Stimulated activated CD4-positive, alpha-beta T cell treated with anti-CD3 and anti-CD28 coated beads, Interleukin-12 subunit alpha, Interleukin-12 subunit beta, amount 100 ng/mL, for 4 hours (primary cell): ENCODE results near the gene SCAPER.
"Not testable (repeated sequence)": the region's sequence is repeated elsewhere in the genome, so short reads cannot be mapped to it uniquely, and the experiment has no call there.

ENCODE experiments used
- DNase-seq: peaks from one replicate; pipeline ENCODE4 v3.0.0-alpha.2; 2020

Gene SCAPER

GRCh38 chr15:76335307-76336253 lies 569.6 kb downstream of the SCAPER start:
- DNase-seq: no peak

GRCh38 chr15:76334438-76335306 lies 570.5 kb downstream of the SCAPER start:
- no peak for DNase-seq

DNA sequence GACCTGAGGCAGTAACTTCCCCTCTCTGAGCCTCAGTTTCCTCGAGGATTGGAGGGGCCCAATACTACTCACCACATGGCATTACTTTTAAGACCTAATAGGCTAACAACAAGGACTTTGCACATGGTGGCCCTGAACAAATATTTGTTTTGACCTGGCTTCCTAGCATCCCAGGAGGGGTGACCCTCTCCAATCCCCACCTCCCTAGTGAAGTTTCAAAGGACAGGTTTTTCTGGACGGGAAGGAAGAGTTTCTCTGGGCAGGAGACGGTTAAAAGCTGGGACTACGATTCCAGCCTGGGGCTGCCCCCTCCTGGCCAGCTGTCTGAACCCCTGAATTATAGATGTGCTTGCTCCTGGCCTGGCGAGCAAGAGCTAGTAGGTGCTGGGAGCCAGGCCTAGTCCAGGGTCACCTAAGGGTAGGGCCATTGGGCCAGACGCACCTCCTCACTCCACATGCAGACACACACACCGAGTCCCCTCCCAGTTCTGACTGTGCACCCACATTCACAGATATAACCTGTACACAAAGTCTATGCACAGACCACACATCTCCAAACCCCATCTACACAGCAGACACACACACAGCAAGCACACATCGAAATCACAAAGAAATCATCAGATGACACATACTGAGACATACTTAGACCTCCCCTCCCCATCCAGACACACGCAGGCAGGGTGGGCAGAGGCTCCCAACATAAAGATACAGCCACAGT lies 571.3 kb downstream of the SCAPER start:
- no peak for DNase-seq

GRCh38 chr15:76333309-76333708 lies 571.8 kb downstream of the SCAPER start:
- DNase-seq: no peak

- no peak for DNase-seq
Observed at GRCh38 chr15:76332796-76333195, 572.3 kb downstream of the SCAPER start.

DNA sequence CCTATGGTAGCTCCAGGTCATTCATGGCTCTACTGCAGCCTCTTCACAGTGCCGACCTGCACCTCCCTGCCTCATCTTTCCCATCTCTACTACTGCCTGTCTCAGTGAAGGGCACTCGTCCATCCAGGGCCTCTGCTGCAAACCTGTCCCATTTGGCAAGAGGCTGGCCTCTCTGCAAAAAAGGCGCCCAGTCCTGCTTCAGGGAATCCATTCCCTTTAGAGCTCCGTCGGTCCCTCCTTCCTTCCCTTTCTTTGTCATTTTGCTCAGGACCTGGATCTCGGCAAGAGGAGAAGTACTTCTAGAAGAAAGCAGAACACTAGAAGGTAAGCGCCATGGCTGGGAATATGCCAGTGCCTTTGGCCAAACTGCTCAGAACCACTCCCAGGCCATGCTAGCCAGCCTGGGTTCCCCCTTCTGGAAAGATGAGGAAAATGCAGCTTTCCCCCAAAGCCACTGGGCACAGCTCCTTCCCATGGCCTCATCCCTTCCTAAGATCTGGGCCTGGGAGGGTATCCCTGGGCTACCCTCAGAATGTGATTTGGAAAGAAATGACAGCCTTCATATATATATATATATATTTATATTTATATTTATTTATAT lies 575.0 kb downstream of the SCAPER start:
- DNase-seq: no peak

DNA sequence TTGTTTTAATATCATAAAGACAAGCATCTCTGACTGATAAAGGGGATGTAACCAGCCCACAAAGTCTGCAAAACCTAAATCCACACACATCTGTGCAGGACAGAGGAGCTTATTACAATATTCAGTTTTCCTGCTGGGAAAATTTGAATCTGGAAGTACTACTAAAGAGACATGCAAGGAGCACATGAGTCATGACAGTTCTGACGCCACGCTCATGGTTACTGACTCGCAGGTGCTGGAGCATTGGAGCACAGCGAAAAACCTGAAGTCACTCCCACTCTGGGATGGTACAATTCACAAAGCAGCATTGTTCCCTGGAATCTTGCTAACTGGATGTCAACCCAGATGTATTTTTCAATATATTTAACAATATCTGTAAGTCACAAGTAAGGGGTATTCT lies 576.2 kb downstream of the SCAPER start:
- no peak for DNase-seq

- no peak for DNase-seq
Observed at GRCh38 chr15:76328106-76328696, 576.9 kb downstream of the SCAPER start.

DNA sequence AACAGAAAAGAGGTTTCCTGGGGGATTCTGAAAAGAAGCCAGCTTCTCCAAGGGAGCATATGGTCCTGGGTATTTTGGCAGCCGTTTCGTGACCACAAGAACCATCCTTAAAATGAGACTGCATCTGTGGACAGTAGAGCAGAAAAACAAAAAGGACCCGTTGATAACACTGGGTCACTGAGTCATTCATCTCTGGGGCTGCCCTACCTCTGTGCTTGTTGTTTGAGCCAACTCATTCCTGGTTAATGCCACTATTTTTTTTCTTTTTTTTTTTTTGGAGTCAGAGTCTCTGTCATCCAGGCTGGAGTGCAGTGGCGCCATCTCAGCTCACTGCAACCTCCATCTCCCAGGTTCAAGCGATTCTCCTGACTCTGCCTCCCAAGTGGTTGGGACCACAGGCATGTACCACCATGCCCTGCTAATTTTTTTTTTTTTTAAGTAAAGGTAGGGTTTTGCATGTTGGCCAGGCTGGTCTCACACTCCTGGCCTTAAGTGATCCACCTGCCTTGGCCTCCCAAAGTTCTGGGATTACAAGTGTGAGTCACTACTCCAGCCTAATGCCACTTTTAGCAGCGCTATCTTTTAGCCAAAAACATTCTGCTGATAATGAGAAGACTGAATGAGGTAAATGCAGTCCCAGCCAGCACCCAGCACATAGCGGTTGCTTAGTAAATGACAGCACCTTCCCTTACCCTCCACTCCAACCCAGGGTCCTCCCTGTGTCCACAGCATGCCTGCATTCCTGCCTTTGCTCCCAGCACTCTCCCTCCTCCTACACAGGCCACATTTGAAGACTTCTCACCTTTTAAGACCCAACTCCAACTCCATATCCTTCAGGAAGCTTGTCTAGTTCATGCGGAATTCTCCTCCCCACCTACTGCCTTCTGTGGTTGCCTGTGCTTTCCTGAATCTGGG lies 577.7 kb downstream of the SCAPER start:
- no peak for DNase-seq

GRCh38 chr15:76325704-76326103 lies 579.4 kb downstream of the SCAPER start:
- no peak for DNase-seq

GRCh38 chr15:76324066-76324465 lies 581.1 kb downstream of the SCAPER start:
- no peak for DNase-seq

GRCh38 chr15:76321602-76322001 lies 583.5 kb downstream of the SCAPER start:
- no peak for DNase-seq

GRCh38 chr15:76321171-76321570 lies 584.0 kb downstream of the SCAPER start:
- no peak for DNase-seq

DNA sequence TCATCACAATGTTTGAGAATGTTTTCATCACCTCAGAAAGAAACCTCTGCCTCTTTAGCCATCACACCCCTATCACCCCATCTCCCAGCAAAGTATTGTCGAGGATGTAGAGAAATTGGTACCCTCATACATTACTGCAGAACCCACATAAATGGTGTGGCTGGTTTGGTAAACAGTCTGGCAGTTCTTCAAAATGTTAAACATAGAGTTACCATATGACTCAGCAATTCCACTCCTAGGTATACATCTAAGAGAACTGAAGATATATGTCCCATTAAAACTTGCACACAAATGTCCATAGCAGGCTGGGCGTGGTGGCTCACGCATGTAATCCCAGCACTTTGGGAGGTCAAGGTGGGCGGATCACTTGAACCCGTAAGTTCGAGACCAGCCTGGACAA lies 585.1 kb downstream of the SCAPER start:
- DNase-seq: no peak

DNA sequence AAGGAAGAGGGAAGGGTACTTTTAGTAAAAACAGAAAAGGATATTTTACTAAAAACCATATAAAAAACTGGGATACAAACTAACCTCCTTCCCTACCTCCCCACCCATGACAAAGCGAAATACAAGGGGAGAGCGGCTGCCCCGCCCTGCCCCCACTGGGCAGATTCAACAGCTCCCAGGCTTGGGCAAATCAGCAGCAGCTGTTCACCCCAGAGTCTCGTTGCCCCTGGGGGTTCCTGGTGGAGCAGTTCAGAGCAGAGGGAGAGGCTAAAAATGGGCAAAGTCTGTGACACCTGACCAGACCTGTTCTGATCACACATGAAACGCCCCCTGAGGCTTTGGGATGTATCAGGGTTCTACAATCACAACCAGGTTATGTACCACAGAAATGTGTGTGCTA lies 591.4 kb downstream of the SCAPER start:
- DNase-seq: no peak

- DNase-seq: not testable (repeated sequence)
Observed at GRCh38 chr15:76313175-76313567, 592.0 kb downstream of the SCAPER start.

DNA sequence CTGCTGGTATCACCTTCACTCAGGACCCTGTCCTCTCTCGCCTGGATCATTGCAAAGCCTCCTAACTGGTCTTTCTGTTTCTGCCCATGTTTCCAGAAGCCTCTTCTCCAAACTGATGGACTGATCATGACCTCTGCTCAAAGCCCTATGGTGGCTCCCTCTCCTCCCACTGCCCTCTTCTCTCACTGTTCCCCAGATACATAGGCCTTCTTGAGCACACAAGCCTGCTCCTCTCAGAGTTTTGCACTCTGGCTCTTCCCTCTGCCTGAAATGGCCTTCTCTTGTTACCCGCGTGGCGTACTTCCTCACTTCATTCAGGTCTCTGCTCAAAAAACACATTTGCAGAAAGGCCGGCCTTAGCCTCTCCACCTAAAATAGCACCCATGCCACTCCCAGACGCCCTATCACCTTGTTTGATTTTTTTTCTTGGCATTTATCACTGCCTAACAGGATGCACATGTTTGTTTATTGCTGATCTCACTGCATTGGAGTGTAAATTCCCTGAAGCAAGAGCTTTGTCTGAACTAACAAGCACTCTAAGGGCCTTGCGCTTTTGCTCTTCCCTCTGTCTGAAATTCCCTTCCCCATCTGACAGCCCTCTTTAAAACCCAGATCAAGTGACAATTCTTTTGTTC lies 592.5 kb downstream of the SCAPER start:
- no peak for DNase-seq

DNA sequence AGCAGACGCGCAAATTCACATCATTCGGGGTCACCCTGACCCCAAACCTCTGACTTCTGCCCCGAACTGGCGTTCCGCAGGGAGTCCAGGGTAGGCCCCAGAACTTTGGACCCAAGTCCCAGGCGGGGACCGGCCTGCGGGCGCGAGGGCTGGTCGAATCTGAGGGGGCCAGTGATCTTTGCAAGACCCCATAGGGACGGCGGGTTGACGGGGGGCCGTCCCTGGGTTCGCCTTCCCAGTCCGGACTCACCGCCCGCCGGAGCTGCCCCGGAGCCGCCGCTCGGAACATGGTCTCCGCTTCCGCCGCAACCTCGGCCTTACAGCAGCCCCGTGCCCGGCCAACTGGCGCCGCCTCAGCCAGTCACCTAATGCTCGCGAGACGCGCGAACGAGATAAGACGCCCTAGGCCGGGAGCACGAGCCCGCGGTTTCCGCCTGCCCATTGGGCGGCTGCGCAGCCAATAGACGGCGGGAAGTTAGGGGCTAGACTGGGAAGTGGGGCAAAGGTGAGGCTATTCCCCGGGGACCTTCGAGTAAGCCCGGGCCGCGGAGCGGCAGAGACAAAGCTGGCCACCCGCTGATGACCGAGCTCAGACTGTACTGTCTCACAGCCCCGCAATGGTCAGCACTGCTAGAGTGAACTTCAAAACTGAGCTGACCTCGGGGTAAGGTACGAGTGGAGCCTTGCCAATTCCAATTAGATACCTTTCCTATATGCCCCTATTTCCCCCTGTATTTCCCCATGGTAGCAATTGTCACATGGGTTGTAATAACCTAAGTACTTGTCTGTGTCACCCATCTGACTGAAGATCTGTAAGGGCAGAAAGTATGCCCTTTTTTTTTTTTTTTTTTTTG lies 593.8 kb downstream of the SCAPER start, which contains the start of gene ETFA:
Gene ETFA (minus strand): TSS at position 370 of the 854 bp plus-strand sequence. CDS start 81 bp downstream, at position 289.
- peak; percentile 90 for DNase-seq

DNA sequence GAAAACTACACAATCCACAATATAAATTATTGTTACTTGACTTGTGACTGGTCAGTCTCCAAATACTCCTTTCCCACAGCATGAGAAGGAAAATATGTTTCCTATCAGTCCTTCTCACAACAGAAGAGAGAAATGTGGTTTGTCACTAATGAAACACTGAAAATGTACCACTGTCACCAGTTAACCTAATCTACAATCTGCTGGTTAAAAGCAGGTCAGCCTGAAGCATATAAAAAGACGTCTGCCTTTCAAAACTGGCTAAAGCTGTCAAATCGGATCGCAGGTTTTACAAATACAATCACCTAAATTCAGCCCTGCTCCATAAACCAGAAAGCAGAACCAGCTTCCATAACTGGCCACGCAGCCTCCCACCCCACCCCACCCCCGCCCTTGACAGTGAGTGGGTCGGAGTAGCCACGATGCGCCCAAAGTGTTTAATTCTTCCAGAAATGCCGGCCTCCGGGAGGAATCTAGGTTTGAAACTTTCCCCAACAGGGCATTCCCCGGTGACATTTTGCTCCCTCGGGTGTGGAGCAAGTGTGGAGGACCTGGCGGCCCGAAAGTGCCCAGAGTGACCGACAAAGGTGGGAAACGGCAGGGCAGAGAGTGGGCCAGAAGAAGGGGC lies 594.6 kb downstream of the SCAPER start:
- DNase-seq: peak; percentile 15
